Measurements from ENCODE around the gene VAMP2.
A peak's percentile ranks its signal among the peaks of the same experiment; 100 is the strongest.

The VAMP2 gene

GRCh38 chr17:8159459-8160223, 3.1 kb downstream of the VAMP2 start:
- TF ChIP-seq CEBPB (IDR thresholded peaks at IDR 0.05) (no peak), YY1 (IDR thresholded peaks at IDR 0.05; ENCODE audit: low read depth) (no peak)

- no peak for TF ChIP-seq REST (IDR thresholded peaks at IDR 0.05; ENCODE audit: low read depth)
- TF ChIP-seq USF1 (IDR thresholded peaks at IDR 0.05), result no peak
- TF ChIP-seq RAD21 (IDR thresholded peaks at IDR 0.05; ENCODE audit: low read depth), result no peak
- TF ChIP-seq ZBTB7A (IDR thresholded peaks at IDR 0.05; ENCODE audit: low read depth), result no peak
- no peak for TF ChIP-seq CREB1 (IDR thresholded peaks at IDR 0.05; ENCODE audit: low read depth)
- no peak for TF ChIP-seq TCF12 (IDR thresholded peaks at IDR 0.05; ENCODE audit: low read depth)
- TF ChIP-seq TEAD4 (IDR thresholded peaks at IDR 0.05), result no peak
- TF ChIP-seq EP300 (IDR thresholded peaks at IDR 0.05; ENCODE audit: borderline replicate concordance), result no peak
- no peak for TF ChIP-seq EGR1 (IDR thresholded peaks at IDR 0.05)
- TF ChIP-seq FOXM1 (IDR thresholded peaks at IDR 0.05; ENCODE audit: borderline replicate concordance, low read depth), result no peak
- TF ChIP-seq CEBPB (IDR thresholded peaks at IDR 0.05), result no peak
- TF ChIP-seq NFIC (IDR thresholded peaks at IDR 0.05), result no peak
- no peak for TF ChIP-seq YY1 (IDR thresholded peaks at IDR 0.05; ENCODE audit: low read depth)
- TF ChIP-seq MAX (IDR thresholded peaks at IDR 0.05), result no peak
- TF ChIP-seq TAF1 (IDR thresholded peaks at IDR 0.05; ENCODE audit: low read depth), result no peak
Observed at GRCh38 chr17:8159032-8159400, 3.7 kb downstream of the VAMP2 start.

GRCh38 chr17:8158267-8159031, 4.3 kb downstream of the VAMP2 start:
- TF ChIP-seq FOXM1 (IDR thresholded peaks at IDR 0.05; ENCODE audit: borderline replicate concordance, low read depth) (no peak), CREB1 (IDR thresholded peaks at IDR 0.05; ENCODE audit: low read depth) (no peak), RAD21 (IDR thresholded peaks at IDR 0.05; ENCODE audit: low read depth) (peak; percentile 61; the same call in 1 of the 2 replicates), TEAD4 (IDR thresholded peaks at IDR 0.05) (no peak)

- TF ChIP-seq CEBPB (IDR thresholded peaks at IDR 0.05), result no peak
- peak; percentile 95 for TF ChIP-seq EGR1 (IDR thresholded peaks at IDR 0.05)
- no peak for TF ChIP-seq RAD21 (IDR thresholded peaks at IDR 0.05; ENCODE audit: low read depth)
- TF ChIP-seq REST (IDR thresholded peaks at IDR 0.05; ENCODE audit: low read depth), result no peak
- TF ChIP-seq ZBTB7A (IDR thresholded peaks at IDR 0.05; ENCODE audit: low read depth), result no peak
- peak; percentile 63; the same call in 1 of the 2 replicates for TF ChIP-seq USF1 (IDR thresholded peaks at IDR 0.05)
- TF ChIP-seq YY1 (IDR thresholded peaks at IDR 0.05; ENCODE audit: low read depth), result no peak
- TF ChIP-seq TEAD4 (IDR thresholded peaks at IDR 0.05), result peak; percentile 14; the same call in 1 of the 2 replicates
- TF ChIP-seq FOXM1 (IDR thresholded peaks at IDR 0.05; ENCODE audit: borderline replicate concordance, low read depth), result no peak
- TF ChIP-seq CREB1 (IDR thresholded peaks at IDR 0.05; ENCODE audit: low read depth), result peak; percentile 81
- TF ChIP-seq MAX (IDR thresholded peaks at IDR 0.05), result peak; percentile 98
- no peak; the same call in 1 of the 2 replicates for TF ChIP-seq TAF1 (IDR thresholded peaks at IDR 0.05; ENCODE audit: low read depth)
- TF ChIP-seq TCF12 (IDR thresholded peaks at IDR 0.05; ENCODE audit: low read depth), result no peak
- no peak for TF ChIP-seq EP300 (IDR thresholded peaks at IDR 0.05; ENCODE audit: borderline replicate concordance)
- TF ChIP-seq NFIC (IDR thresholded peaks at IDR 0.05), result no peak
Observed at GRCh38 chr17:8156246-8156992, 6.3 kb downstream of the VAMP2 start.

- TF ChIP-seq ZBTB7A (IDR thresholded peaks at IDR 0.05; ENCODE audit: low read depth) (0 out of 2 replicates have a peak, but pooled peaks have one; percentile 14), MAX (IDR thresholded peaks at IDR 0.05) (no peak)
Observed at GRCh38 chr17:8155996-8156245, 6.8 kb downstream of the VAMP2 start.
